ENCODE data around the gene DYSF. TPM values are rescaled to one million over a fixed set of nuclear protein-coding genes. Genes with fewer than 3 reads are reported as not detected.

The DYSF gene
- total and polyA plus RNA-seq, 8 donors, result 17.8 to 71.4 (median 21.6) TPM

- no peaks in the 10 kb centered on the region for H3K9me3 ChIP-seq
- peaks cover 0 to 67% of the 10 kb centered on the region in 2 donors for H3K36me3 ChIP-seq
- no peak for TF ChIP-seq CTCF (IDR thresholded peaks at IDR 0.05)
- ATAC-seq (no peak), DNase-seq (no peak)
- intact Hi-C loops (cut with DNase I), result no loop called here
- H3K4me1 ChIP-seq, result no peaks in the 10 kb centered on the region
- no peak overlapping the region for H3K27ac ChIP-seq
- H3K4me3 ChIP-seq, result no peak overlapping the region
- H3K27me3 ChIP-seq, result no peaks in the 10 kb centered on the region
These were observed 225.5 kb downstream of the DYSF start for GRCh38 chr2:71678874-71679273.

- DNase-seq (peak in 2 of 4 donors; percentile 53 to 68), ATAC-seq (peak; percentile 28)
- peaks cover 0 to 67% of the 10 kb centered on the region in 2 donors for H3K36me3 ChIP-seq
- intact Hi-C loops (cut with DNase I), result no loop called here
- no peaks in the 10 kb centered on the region for H3K9me3 ChIP-seq
- no peak overlapping the region for H3K27ac ChIP-seq
- no peak for TF ChIP-seq CTCF (IDR thresholded peaks at IDR 0.05)
- H3K4me3 ChIP-seq, result no peak overlapping the region
- H3K27me3 ChIP-seq, result no peaks in the 10 kb centered on the region
- no peaks in the 10 kb centered on the region for H3K4me1 ChIP-seq
These were observed 226.1 kb downstream of the DYSF start for GRCh38 chr2:71679491-71679890.

- H3K9me3 ChIP-seq, result no peaks in the 10 kb centered on the region
- no peaks in the 10 kb centered on the region for H3K4me1 ChIP-seq
- DNase-seq (peak in 1 of 4 donors; percentile 22), ATAC-seq (peak; percentile 32)
- intact Hi-C loops (cut with DNase I), result no loop called here
- H3K4me3 ChIP-seq, result no peak overlapping the region
- peaks cover 0 to 74% of the 10 kb centered on the region in 2 donors for H3K36me3 ChIP-seq
- no peaks in the 10 kb centered on the region for H3K27me3 ChIP-seq
- H3K27ac ChIP-seq, result no peak overlapping the region
- no peak for TF ChIP-seq CTCF (IDR thresholded peaks at IDR 0.05)
These were observed 227.6 kb downstream of the DYSF start for GRCh38 chr2:71680925-71681324.

- no peak for TF ChIP-seq CTCF (IDR thresholded peaks at IDR 0.05)
- H3K36me3 ChIP-seq, result peaks cover 0 to 81% of the 10 kb centered on the region in 2 donors
- H3K9me3 ChIP-seq, result no peaks in the 10 kb centered on the region
- ATAC-seq, result no peak
- no peaks in the 10 kb centered on the region for H3K4me1 ChIP-seq
- peak in 1 of 4 donors; percentile 14 for DNase-seq
- H3K27me3 ChIP-seq, result no peaks in the 10 kb centered on the region
- intact Hi-C loops (cut with DNase I), result no loop called here
- no peak overlapping the region for H3K27ac ChIP-seq
- no peak overlapping the region for H3K4me3 ChIP-seq
These were observed 228.3 kb downstream of the DYSF start for GRCh38 chr2:71681626-71682025.

- DNase-seq, result peak in 2 of 4 donors; percentile 19 to 58
- no peak for ATAC-seq
- no peaks in the 10 kb centered on the region for H3K9me3 ChIP-seq
- H3K27me3 ChIP-seq, result no peaks in the 10 kb centered on the region
- peaks cover 0 to 88% of the 10 kb centered on the region in 2 donors for H3K36me3 ChIP-seq
- H3K4me3 ChIP-seq, result no peak overlapping the region
- TF ChIP-seq CTCF (IDR thresholded peaks at IDR 0.05), result no peak
- no peaks in the 10 kb centered on the region for H3K4me1 ChIP-seq
- intact Hi-C loops (cut with DNase I), result no loop called here
- no peak overlapping the region for H3K27ac ChIP-seq
These were observed 229.0 kb downstream of the DYSF start for GRCh38 chr2:71682341-71682740.

Measured in left lung (tissue), 10 donors.